ENCODE data around the gene RIMS1. TPM values are rescaled to one million over a fixed set of nuclear protein-coding genes. Genes with fewer than 3 reads are reported as not detected.
A peak's percentile ranks its signal among the peaks of the same experiment; 100 is the strongest.

Gene RIMS1
- polyA plus RNA-seq, 6 donors from 2014 or later, result not detected

- H3K9me3 Mint-ChIP-seq, result no peaks in the 10 kb centered on the region
- no peak overlapping the region for H3K27ac Mint-ChIP-seq
- no peak for DNase-seq
- H3K36me3 Mint-ChIP-seq, result no peaks in the 10 kb centered on the region
- H3K27me3 Mint-ChIP-seq, result peaks cover 22 to 38% (median 36%) of the 10 kb centered on the region in 3 donors
- peaks cover 0 to 5% (median 5%) of the 10 kb centered on the region in 3 donors for H3K4me1 Mint-ChIP-seq
- no peak for ATAC-seq (ENCODE audit: low read depth in 2 of 2)
- peak overlapping the region in 1 of 8 donors; percentile 62 for H3K4me3 Mint-ChIP-seq
These were observed 524.4 kb downstream of the RIMS1 start for GRCh38 chr6:72410769-72411168.

GRCh38 chr6:72411872-72412708, 525.7 kb downstream of the RIMS1 start:
- Mint-ChIP-seq H3K4me3 (no peak overlapping the region), H3K9me3 (no peaks in the 10 kb centered on the region), H3K36me3 (no peaks in the 10 kb centered on the region), H3K27me3 (peaks cover 20 to 35% (median 32%) of the 10 kb centered on the region in 3 donors), H3K27ac (peak overlapping the region in 1 of 6 donors; percentile 2), H3K4me1 (peaks cover 0 to 5% (median under 1%) of the 10 kb centered on the region in 3 donors)
- peak; percentile 64 to 80 for ATAC-seq (ENCODE audit: low read depth in 2 of 2)
- DNase-seq, result peak; percentile 82

GRCh38 chr6:72412709-72413044, 526.3 kb downstream of the RIMS1 start:
- H3K27ac Mint-ChIP-seq, result no peak overlapping the region
- ATAC-seq (ENCODE audit: low read depth in 2 of 2) (no peak), DNase-seq (no peak)
- H3K9me3 Mint-ChIP-seq, result no peaks in the 10 kb centered on the region
- no peaks in the 10 kb centered on the region for H3K36me3 Mint-ChIP-seq
- peaks cover 18 to 33% (median 30%) of the 10 kb centered on the region in 3 donors for H3K27me3 Mint-ChIP-seq
- H3K4me1 Mint-ChIP-seq, result peaks cover 0 to 5% (median 0%) of the 10 kb centered on the region in 3 donors
- H3K4me3 Mint-ChIP-seq, result no peak overlapping the region

- no peak for ATAC-seq (ENCODE audit: low read depth in 2 of 2)
- Mint-ChIP-seq H3K9me3 (no peaks in the 10 kb centered on the region), H3K27ac (no peak overlapping the region), H3K27me3 (peaks cover 14 to 39% (median 34%) of the 10 kb centered on the region in 3 donors), H3K36me3 (no peaks in the 10 kb centered on the region), H3K4me3 (no peak overlapping the region), H3K4me1 (peaks cover 0 to 5% (median 0%) of the 10 kb centered on the region in 3 donors)
- DNase-seq, result no peak
These were observed 527.5 kb downstream of the RIMS1 start for GRCh38 chr6:72413884-72414283.

- DNase-seq (no peak), ATAC-seq (ENCODE audit: low read depth in 2 of 2) (no peak)
- peaks cover 0 to 5% (median 0%) of the 10 kb centered on the region in 3 donors for H3K4me1 Mint-ChIP-seq
- no peak overlapping the region for H3K4me3 Mint-ChIP-seq
- H3K9me3 Mint-ChIP-seq, result no peaks in the 10 kb centered on the region
- H3K27ac Mint-ChIP-seq, result no peak overlapping the region
- H3K27me3 Mint-ChIP-seq, result peaks cover 14 to 39% (median 34%) of the 10 kb centered on the region in 3 donors
- no peaks in the 10 kb centered on the region for H3K36me3 Mint-ChIP-seq
These were observed 528.3 kb downstream of the RIMS1 start for GRCh38 chr6:72414657-72415056.

GRCh38 chr6:72416744-72417465, 530.6 kb downstream of the RIMS1 start:
- DNase-seq (no peak), ATAC-seq (ENCODE audit: low read depth in 2 of 2) (no peak)
- H3K27ac Mint-ChIP-seq, result no peak overlapping the region
- H3K27me3 Mint-ChIP-seq, result peaks cover 14 to 39% (median 29%) of the 10 kb centered on the region in 3 donors
- H3K9me3 Mint-ChIP-seq, result no peaks in the 10 kb centered on the region
- peaks cover 4 to 9% (median 5%) of the 10 kb centered on the region in 3 donors for H3K4me1 Mint-ChIP-seq
- H3K4me3 Mint-ChIP-seq, result no peak overlapping the region
- H3K36me3 Mint-ChIP-seq, result no peaks in the 10 kb centered on the region

- DNase-seq (no peak), ATAC-seq (ENCODE audit: low read depth in 2 of 2) (no peak)
- H3K36me3 Mint-ChIP-seq, result no peaks in the 10 kb centered on the region
- H3K4me1 Mint-ChIP-seq, result peaks cover 2 to 9% (median 4%) of the 10 kb centered on the region in 3 donors
- no peak overlapping the region for H3K4me3 Mint-ChIP-seq
- peaks cover 10 to 39% (median 23%) of the 10 kb centered on the region in 3 donors for H3K27me3 Mint-ChIP-seq
- H3K27ac Mint-ChIP-seq, result peak overlapping the region in 1 of 6 donors; percentile 8
- no peaks in the 10 kb centered on the region for H3K9me3 Mint-ChIP-seq
These were observed 531.4 kb downstream of the RIMS1 start for GRCh38 chr6:72417759-72418158.

GRCh38 chr6:72418495-72418894, 532.1 kb downstream of the RIMS1 start:
- ATAC-seq (ENCODE audit: low read depth in 2 of 2), result no peak
- Mint-ChIP-seq H3K9me3 (no peaks in the 10 kb centered on the region), H3K36me3 (no peaks in the 10 kb centered on the region), H3K27me3 (peaks cover 10 to 34% (median 28%) of the 10 kb centered on the region in 3 donors), H3K4me1 (peaks cover 2 to 9% (median 4%) of the 10 kb centered on the region in 3 donors), H3K27ac (no peak overlapping the region), H3K4me3 (no peak overlapping the region)
- DNase-seq, result no peak

GRCh38 chr6:72419966-72420365, 533.6 kb downstream of the RIMS1 start:
- H3K9me3 Mint-ChIP-seq, result no peaks in the 10 kb centered on the region
- no peak overlapping the region for H3K4me3 Mint-ChIP-seq
- peaks cover 2 to 9% (median 4%) of the 10 kb centered on the region in 3 donors for H3K4me1 Mint-ChIP-seq
- H3K27me3 Mint-ChIP-seq, result peaks cover 8 to 23% (median 18%) of the 10 kb centered on the region in 3 donors
- H3K27ac Mint-ChIP-seq, result no peak overlapping the region
- ATAC-seq (ENCODE audit: low read depth in 2 of 2), result no peak
- no peaks in the 10 kb centered on the region for H3K36me3 Mint-ChIP-seq
- DNase-seq, result no peak

- DNase-seq (no peak), ATAC-seq (ENCODE audit: low read depth in 2 of 2) (no peak)
- H3K4me1 Mint-ChIP-seq, result peaks cover 2 to 9% (median 4%) of the 10 kb centered on the region in 3 donors
- no peaks in the 10 kb centered on the region for H3K36me3 Mint-ChIP-seq
- no peaks in the 10 kb centered on the region for H3K9me3 Mint-ChIP-seq
- H3K27ac Mint-ChIP-seq, result no peak overlapping the region
- no peak overlapping the region for H3K4me3 Mint-ChIP-seq
- H3K27me3 Mint-ChIP-seq, result peaks cover 8 to 21% (median 19%) of the 10 kb centered on the region in 3 donors
These were observed 534.1 kb downstream of the RIMS1 start for GRCh38 chr6:72420409-72420808.

- no peak for ATAC-seq (ENCODE audit: low read depth in 2 of 2)
- DNase-seq, result no peak
- Mint-ChIP-seq H3K27ac (peak overlapping the region in 2 of 6 donors; percentile 30 to 33), H3K4me3 (no peak overlapping the region), H3K27me3 (peaks cover 9 to 24% (median 16%) of the 10 kb centered on the region in 3 donors), H3K9me3 (peaks cover 0 to 6% (median 0%) of the 10 kb centered on the region in 7 donors), H3K4me1 (peaks cover 2 to 9% (median 4%) of the 10 kb centered on the region in 3 donors), H3K36me3 (no peaks in the 10 kb centered on the region)
These were observed 535.0 kb downstream of the RIMS1 start for GRCh38 chr6:72421387-72421786.

GRCh38 chr6:72422171-72422570, 535.8 kb downstream of the RIMS1 start:
- Mint-ChIP-seq H3K27me3 (peaks cover 9 to 20% (median 16%) of the 10 kb centered on the region in 3 donors), H3K4me1 (peaks cover 2 to 9% (median 4%) of the 10 kb centered on the region in 3 donors), H3K4me3 (no peak overlapping the region), H3K36me3 (no peaks in the 10 kb centered on the region), H3K9me3 (peaks cover 0 to 14% (median 5%) of the 10 kb centered on the region in 7 donors), H3K27ac (no peak overlapping the region)
- ATAC-seq (ENCODE audit: low read depth in 2 of 2) (no peak), DNase-seq (no peak)

- Mint-ChIP-seq H3K27ac (no peak overlapping the region), H3K4me3 (no peak overlapping the region), H3K4me1 (peaks cover 2 to 9% (median 4%) of the 10 kb centered on the region in 3 donors), H3K27me3 (peaks cover 0 to 26% (median 9%) of the 10 kb centered on the region in 3 donors), H3K9me3 (peaks cover 0 to 20% (median 8%) of the 10 kb centered on the region in 7 donors), H3K36me3 (no peaks in the 10 kb centered on the region)
- no peak for DNase-seq
- ATAC-seq (ENCODE audit: low read depth in 2 of 2), result no peak
These were observed 538.1 kb downstream of the RIMS1 start for GRCh38 chr6:72424476-72424875.

Measured in naive B cell (primary cell).